ENCODE measurements around the gene CLIC4.
"Not testable (repeated sequence)": the region's sequence is repeated elsewhere in the genome, so short reads cannot be mapped to it uniquely, and the experiment has no call there.

Gene CLIC4

DNA sequence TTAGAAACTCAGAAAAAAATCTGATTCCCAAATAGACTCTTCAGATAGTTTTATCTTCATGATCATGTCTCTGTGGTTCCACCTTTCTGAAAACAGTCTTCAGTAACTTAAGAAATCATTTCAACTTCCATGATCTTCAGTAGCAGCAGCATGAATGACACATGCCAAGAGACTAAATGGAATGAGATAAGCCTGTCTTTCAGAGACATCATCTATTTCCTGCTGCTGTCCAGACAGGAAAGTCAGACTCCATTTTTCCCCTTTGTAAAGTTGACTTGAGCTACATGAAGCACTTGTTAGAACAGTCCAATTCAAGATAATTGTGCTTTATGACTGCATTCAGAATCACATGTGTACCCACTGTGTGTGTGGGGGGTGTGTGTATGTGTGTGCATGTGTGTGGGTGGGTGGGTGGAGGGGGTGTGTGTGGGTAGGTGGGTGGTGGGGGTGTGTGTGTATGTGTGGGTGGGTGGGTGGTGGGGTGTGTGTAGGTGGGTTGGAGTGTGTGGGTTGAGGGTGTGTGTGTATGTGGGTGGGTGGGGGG is 58.8 kb downstream of the CLIC4 start:
- TF ChIP-seq, protein P1, sequence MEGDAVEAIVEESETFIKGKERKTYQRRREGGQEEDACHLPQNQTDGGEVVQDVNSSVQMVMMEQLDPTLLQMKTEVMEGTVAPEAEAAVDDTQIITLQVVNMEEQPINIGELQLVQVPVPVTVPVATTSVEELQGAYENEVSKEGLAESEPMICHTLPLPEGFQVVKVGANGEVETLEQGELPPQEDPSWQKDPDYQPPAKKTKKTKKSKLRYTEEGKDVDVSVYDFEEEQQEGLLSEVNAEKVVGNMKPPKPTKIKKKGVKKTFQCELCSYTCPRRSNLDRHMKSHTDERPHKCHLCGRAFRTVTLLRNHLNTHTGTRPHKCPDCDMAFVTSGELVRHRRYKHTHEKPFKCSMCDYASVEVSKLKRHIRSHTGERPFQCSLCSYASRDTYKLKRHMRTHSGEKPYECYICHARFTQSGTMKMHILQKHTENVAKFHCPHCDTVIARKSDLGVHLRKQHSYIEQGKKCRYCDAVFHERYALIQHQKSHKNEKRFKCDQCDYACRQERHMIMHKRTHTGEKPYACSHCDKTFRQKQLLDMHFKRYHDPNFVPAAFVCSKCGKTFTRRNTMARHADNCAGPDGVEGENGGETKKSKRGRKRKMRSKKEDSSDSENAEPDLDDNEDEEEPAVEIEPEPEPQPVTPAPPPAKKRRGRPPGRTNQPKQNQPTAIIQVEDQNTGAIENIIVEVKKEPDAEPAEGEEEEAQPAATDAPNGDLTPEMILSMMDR (IDR thresholded peaks at IDR 0.05; ENCODE audit: insufficient read depth, low read length, missing control alignments): no peak
- no peak overlapping the region for H3K4me3 ChIP-seq (ENCODE audit: low read depth, low read length)
- ChIA-PET POLR2A (no interaction called here), CTCF (interaction anchor here (1.1 to 2.5 kb wide), 5 partner anchors 13 to 116 kb away, joined by 3 to 11 read pairs (median 9); no protein-coding TSS in a partner anchor)
- DNase-seq (ENCODE audit: low read depth, low spot score): no peak

DNA sequence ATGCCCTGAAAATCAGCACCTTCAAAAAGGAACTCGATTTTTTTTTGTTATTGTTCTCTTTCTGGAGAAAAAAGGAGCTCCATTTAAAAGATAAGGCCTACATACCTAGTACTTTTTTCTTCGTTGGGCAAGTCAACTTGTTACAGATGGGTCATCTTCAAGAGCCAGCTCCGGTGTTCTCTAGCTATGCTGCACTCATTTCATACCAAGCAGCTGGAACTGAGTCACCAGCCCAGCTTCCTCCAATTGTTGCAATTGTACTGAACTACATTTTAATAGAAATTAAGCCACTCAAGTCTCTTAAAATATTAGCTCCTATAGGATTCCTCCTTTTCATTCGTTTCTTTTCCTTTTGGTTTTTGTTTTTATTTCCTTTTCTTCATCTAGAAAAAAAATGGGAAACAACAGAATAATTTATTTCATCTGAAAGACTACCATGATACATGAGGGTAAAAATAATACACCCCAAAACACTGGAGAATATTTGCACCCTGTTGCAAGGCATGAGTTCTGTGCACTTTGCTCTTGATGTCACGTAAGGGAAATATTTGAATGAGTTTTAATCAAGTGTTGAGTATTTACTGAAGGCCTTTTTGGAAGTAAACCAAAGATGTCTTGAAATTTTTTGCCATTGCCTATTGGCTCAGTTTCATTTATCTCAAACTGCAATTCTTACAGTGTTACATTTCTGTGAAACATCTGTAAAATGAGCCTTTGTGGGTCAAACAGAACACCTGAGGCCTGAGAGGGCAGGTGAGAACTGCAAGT is 60.5 kb downstream of the CLIC4 start:
- no peak for DNase-seq (ENCODE audit: low read depth, low spot score)
- CTCF ChIA-PET: interaction anchor here (0.8 to 1.9 kb wide), 3 partner anchors 12 to 117 kb away, joined by 3 to 11 read pairs (median 9); no protein-coding TSS in a partner anchor
- TF ChIP-seq, protein P1 (IDR thresholded peaks at IDR 0.05; ENCODE audit: insufficient read depth, low read length, missing control alignments): no peak
- POLR2A ChIA-PET: no interaction called here
- no peak overlapping the region for H3K4me3 ChIP-seq (ENCODE audit: low read depth, low read length)

DNA sequence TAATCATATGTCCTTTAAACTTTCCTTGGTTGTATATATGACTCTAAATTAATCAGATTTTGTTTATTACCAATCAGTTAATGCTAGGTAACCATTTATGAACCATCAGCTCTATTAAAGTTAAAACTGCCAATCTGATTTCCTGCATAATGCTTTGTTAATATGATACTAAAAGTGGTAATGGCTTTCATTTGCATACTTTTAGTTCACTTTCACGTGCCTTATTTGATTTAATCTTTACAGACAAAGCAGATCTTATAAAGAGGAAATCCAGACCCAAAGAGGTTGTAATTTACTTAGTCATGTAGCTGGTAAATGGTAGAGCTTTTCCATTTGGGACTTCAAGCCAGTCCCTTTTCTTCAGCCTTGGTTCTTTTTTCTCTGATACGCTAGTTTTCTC is 61.3 kb downstream of the CLIC4 start:
- TF ChIP-seq, protein P1 (IDR thresholded peaks at IDR 0.05; ENCODE audit: insufficient read depth, low read length, missing control alignments): no peak
- no peak for DNase-seq (ENCODE audit: low read depth, low spot score)
- ChIA-PET POLR2A (no interaction called here), CTCF (interaction anchor here (1.3 kb wide), 1 partner anchor 24 kb away, joined by 8 read pairs; no protein-coding TSS in a partner anchor)
- no peak overlapping the region for H3K4me3 ChIP-seq (ENCODE audit: low read depth, low read length)

DNA sequence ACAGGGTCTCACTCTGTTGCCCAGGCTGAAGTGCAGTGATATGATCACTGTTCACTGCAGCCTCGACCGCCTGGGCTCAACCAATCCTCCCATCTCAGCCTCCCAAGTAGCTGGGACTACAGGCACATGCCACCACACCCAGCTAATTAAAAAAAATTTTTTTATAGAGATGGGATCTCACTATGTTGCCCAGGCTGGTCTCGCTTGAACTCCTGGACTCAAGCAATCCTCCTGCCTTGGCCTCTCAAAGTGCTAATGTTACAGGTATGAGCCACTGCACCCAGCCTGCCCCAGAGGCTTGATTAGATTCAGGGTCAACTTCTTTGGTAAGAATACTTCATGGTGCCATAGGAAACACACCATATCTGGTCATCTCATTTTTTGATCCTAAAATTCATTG is 66.2 kb downstream of the CLIC4 start:
- POLR2A ChIA-PET; DNase-seq (ENCODE audit: low read depth, low spot score): not testable (repeated sequence)
- CTCF ChIA-PET: interaction anchor here (0.6 to 1.9 kb wide), 3 partner anchors 19 to 287 kb away, joined by 4 to 6 read pairs (median 5); no protein-coding TSS in a partner anchor

DNA sequence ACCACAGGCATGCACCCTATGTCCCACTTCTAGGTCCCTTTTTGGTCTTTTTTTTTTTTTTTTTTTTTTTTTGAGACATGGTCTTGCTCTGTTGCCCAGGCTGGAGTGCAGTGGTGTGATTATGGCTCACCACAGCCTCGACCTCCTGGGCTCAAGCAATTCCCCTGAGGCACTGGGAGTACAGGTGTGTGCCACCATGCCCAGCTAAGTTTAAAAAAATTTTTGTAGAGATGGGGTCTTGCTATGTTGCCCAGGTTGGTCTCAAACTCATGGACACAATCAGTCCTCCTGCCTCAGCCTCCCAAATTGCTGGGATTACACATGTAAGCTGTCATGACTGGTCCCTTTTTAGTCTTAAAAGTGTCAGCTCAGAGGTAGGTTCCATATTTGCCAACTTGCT is 75.0 kb downstream of the CLIC4 start:
- POLR2A ChIA-PET; DNase-seq (ENCODE audit: low read depth, low spot score); H3K4me3 ChIP-seq (ENCODE audit: low read depth, low read length): not testable (repeated sequence)
- CTCF ChIA-PET: interaction anchor here (3.2 to 16.1 kb wide), 3 partner anchors 11 to 134 kb away, joined by 17 to 307 read pairs (median 23); no protein-coding TSS in a partner anchor

More for the DNA sequence above, 66.2 kb downstream of the CLIC4 start:
- H3K4me3 ChIP-seq (ENCODE audit: low read depth, low read length): not testable (repeated sequence)

DNA sequence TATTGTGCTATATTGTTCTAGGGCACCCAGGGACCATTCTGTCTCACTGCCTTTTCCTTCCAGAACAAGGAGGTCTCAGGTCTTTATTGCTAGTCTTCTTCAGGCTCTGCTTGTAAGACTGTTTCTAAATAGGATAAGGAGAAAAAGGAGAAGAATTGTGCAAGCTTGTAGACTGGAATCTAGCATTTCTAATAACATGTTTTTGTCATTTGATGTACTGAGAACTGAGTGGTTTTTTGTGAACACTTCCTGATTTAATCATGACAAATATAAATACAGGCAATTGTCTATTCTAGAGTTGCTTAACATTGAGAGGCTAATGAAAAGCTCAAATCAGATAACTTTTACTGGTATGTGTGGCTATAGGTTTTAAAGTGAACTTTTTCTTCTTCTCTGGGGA is 77.6 kb downstream of the CLIC4 start:
- TF ChIP-seq, protein P1 (IDR thresholded peaks at IDR 0.05; ENCODE audit: insufficient read depth, low read length, missing control alignments): no peak
- no peak for DNase-seq (ENCODE audit: low read depth, low spot score)
- H3K4me3 ChIP-seq (ENCODE audit: low read depth, low read length): no peak overlapping the region
- ChIA-PET CTCF (interaction anchor here (0.7 to 16.1 kb wide), 3 partner anchors 12 to 137 kb away, joined by 4 to 307 read pairs (median 11); no protein-coding TSS in a partner anchor), POLR2A (no interaction called here)

DNA sequence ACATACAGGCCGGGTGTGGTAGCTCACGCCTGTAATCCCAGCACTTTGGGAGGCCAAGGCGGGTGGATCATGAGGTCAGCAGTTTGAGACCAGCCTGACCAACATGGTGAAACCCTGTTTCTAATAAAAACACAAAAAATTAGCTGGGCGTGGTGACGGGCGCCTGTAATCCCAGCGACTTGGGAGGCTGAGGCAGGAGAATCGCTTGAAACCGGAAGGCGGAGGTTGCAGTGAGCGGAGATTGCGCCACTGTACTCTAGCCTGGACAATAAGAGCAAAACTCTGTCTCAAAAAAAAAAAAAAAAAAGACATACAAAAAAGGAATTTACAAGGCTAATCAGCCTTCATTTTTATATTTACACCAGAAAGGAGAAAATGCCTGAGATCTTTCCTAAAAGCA is 78.2 kb downstream of the CLIC4 start:
- DNase-seq (ENCODE audit: low read depth, low spot score); POLR2A ChIA-PET; H3K4me3 ChIP-seq (ENCODE audit: low read depth, low read length): not testable (repeated sequence)
- CTCF ChIA-PET: interaction anchor here (1.3 to 16.1 kb wide), 5 partner anchors 12 to 137 kb away, joined by 3 to 307 read pairs (median 5); no protein-coding TSS in a partner anchor
